ENCODE measurements around the gene CDC42EP2. TPM values are rescaled to one million over a fixed set of nuclear protein-coding genes. Genes with fewer than 3 reads are reported as not detected.

The CDC42EP2 gene
- total and polyA plus RNA-seq, 2 of the 13 experiments (the other 11 are each of a cell fraction or from before 2014, with no cell fraction given) = 2.3 to 7.1 TPM

DNA sequence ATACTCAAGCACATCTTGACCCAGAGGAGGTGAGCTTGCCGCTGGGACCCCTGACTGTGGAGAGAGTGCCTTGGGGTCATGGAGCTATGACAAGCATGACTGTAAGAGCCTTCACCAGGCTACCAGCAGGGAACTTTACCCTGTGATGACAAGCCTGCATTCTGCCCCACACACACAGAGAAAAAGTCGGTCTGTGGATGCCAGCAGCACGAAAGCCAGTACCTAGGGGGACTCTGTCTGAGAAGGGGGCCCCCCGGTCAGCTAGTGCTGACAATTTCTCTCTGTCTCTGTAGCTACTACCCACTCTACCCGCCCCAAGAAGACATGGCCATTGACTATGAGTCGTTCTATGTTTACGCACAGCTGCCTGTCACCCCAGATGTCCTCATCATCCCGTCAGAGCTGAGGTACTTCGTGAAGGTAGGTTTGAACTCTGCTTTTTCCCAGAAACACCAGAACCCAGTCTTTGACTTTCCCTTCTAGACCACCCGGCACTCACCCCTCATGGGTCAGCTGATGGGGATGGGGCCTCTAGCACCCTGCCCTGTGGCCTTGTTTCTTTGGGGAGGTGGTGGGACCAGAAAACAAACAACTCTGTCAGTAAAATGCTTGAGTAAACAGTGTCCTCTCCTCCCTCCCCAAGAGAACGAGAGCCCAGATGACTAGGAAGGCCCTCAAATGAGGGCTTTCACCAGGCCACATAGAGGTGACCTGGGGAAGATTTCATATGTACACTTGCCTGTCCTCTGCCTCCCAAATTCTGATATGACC, 18.9 kb upstream of the CDC42EP2 start (continued):
- TF ChIP-seq FOXP1 (IDR thresholded peaks at IDR 0.05) (no peak), FOXP1 (CRISPR knock-in tag; IDR thresholded peaks at IDR 0.05) (peak; percentile 40; the same call in 1 of the 2 replicates), ZNF557 (CRISPR knock-in tag; IDR thresholded peaks at IDR 0.05) (no peak), FOXA1 (IDR thresholded peaks at IDR 0.05) (no peak), FOXA1 (CRISPR knock-in tag; IDR thresholded peaks at IDR 0.05) (0 out of 2 replicates have a peak, but pooled peaks have one; percentile 25), ATM (IDR thresholded peaks at IDR 0.05; ENCODE audit: borderline replicate concordance) (no peak), ZNF296 (CRISPR knock-in tag; conservative IDR thresholded peaks at IDR 0.05) (no peak), CBX5 (CRISPR knock-in tag; IDR thresholded peaks at IDR 0.05; ENCODE audit: borderline replicate concordance) (no peak), ZNF333 (CRISPR knock-in tag; IDR thresholded peaks at IDR 0.05; ENCODE audit: borderline replicate concordance) (no peak), KLF6 (CRISPR knock-in tag; IDR thresholded peaks at IDR 0.05) (no peak), ZBTB38 (CRISPR knock-in tag; IDR thresholded peaks at IDR 0.05) (peak; percentile 86), YY1 (IDR thresholded peaks at IDR 0.05; ENCODE audit: insufficient read depth, insufficient replicate concordance, low read depth, low read length) (no peak), TSC22D2 (CRISPR knock-in tag; IDR thresholded peaks at IDR 0.05; ENCODE audit: borderline replicate concordance) (no peak), GATAD2A (CRISPR knock-in tag; IDR thresholded peaks at IDR 0.05) (peak; percentile 52; the same call in 1 of the 2 replicates), ZNF234 (CRISPR knock-in tag; conservative IDR thresholded peaks at IDR 0.05) (no peak), ZNF670 (CRISPR knock-in tag; IDR thresholded peaks at IDR 0.05; ENCODE audit: borderline replicate concordance) (no peak), ZSCAN25 (CRISPR knock-in tag; IDR thresholded peaks at IDR 0.05) (no peak), HNRNPH1 (optimal IDR thresholded peaks at IDR 0.05; ENCODE audit: low read depth, low read length) (no peak), SIX4 (CRISPR knock-in tag; IDR thresholded peaks at IDR 0.05) (no peak), SOX6 (IDR thresholded peaks at IDR 0.05) (no peak), SOX6 (CRISPR knock-in tag; IDR thresholded peaks at IDR 0.05) (peak; percentile 54; the same call in 1 of the 2 replicates), AGO1 (IDR thresholded peaks at IDR 0.05; ENCODE audit: low read depth, low read length, poor library complexity, severe bottlenecking) (no peak), FIP1L1 (IDR thresholded peaks at IDR 0.05; ENCODE audit: borderline replicate concordance, insufficient read depth, low read depth, low read length) (no peak)
- TF ChIP-seq, protein P1, sequence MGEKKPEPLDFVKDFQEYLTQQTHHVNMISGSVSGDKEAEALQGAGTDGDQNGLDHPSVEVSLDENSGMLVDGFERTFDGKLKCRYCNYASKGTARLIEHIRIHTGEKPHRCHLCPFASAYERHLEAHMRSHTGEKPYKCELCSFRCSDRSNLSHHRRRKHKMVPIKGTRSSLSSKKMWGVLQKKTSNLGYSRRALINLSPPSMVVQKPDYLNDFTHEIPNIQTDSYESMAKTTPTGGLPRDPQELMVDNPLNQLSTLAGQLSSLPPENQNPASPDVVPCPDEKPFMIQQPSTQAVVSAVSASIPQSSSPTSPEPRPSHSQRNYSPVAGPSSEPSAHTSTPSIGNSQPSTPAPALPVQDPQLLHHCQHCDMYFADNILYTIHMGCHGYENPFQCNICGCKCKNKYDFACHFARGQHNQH (CRISPR knock-in tag; IDR thresholded peaks at IDR 0.05) = 0 out of 2 replicates have a peak, but pooled peaks have one; percentile 24
- TF ChIP-seq, protein P2, sequence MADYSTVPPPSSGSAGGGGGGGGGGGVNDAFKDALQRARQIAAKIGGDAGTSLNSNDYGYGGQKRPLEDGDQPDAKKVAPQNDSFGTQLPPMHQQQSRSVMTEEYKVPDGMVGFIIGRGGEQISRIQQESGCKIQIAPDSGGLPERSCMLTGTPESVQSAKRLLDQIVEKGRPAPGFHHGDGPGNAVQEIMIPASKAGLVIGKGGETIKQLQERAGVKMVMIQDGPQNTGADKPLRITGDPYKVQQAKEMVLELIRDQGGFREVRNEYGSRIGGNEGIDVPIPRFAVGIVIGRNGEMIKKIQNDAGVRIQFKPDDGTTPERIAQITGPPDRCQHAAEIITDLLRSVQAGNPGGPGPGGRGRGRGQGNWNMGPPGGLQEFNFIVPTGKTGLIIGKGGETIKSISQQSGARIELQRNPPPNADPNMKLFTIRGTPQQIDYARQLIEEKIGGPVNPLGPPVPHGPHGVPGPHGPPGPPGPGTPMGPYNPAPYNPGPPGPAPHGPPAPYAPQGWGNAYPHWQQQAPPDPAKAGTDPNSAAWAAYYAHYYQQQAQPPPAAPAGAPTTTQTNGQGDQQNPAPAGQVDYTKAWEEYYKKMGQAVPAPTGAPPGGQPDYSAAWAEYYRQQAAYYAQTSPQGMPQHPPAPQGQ (CRISPR knock-in tag; IDR thresholded peaks at IDR 0.05; ENCODE audit: borderline replicate concordance) = no peak
- TF ChIP-seq, protein P3, sequence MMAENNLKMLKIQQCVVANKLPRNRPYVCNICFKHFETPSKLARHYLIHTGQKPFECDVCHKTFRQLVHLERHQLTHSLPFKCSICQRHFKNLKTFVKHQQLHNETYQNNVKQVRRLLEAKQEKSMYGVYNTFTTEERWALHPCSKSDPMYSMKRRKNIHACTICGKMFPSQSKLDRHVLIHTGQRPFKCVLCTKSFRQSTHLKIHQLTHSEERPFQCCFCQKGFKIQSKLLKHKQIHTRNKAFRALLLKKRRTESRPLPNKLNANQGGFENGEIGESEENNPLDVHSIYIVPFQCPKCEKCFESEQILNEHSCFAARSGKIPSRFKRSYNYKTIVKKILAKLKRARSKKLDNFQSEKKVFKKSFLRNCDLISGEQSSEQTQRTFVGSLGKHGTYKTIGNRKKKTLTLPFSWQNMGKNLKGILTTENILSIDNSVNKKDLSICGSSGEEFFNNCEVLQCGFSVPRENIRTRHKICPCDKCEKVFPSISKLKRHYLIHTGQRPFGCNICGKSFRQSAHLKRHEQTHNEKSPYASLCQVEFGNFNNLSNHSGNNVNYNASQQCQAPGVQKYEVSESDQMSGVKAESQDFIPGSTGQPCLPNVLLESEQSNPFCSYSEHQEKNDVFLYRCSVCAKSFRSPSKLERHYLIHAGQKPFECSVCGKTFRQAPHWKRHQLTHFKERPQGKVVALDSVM (CRISPR knock-in tag; IDR thresholded peaks at IDR 0.05) = 0 out of 2 replicates have a peak, but pooled peaks have one; percentile 13
